GM08714 (cell line): ENCODE results near the gene TNFRSF9.
"Not testable (repeated sequence)": the region's sequence is repeated elsewhere in the genome, so short reads cannot be mapped to it uniquely, and the experiment has no call there.

Experiments
- H3K4me3 ChIP-seq: fragments of 200-500 bp; sonication (Bioruptor generic); 2 replicates; pipeline ENCODE4 v1.5.1; 2014; ENCODE audit warnings: mild to moderate bottlenecking, low read length, inconsistent platforms
- ZNF274 ChIP-seq: IDR thresholded peaks from 2 replicates; pipeline ENCODE4 v1.6.1; 2012; ENCODE audit warnings: mild to moderate bottlenecking, low read depth, low read length

Gene TNFRSF9

GRCh38 chr1:7964476-7964875 lies 23.8 kb upstream of the TNFRSF9 start:
- no peak overlapping the region for H3K4me3 ChIP-seq
- no peak for TF ChIP-seq ZNF274

- not testable (repeated sequence) for H3K4me3 ChIP-seq
Measured at GRCh38 chr1:7963841-7964240, 23.2 kb upstream of the TNFRSF9 start.

- not testable (repeated sequence) for H3K4me3 ChIP-seq
Measured at GRCh38 chr1:7963378-7963730, 22.7 kb upstream of the TNFRSF9 start.

GRCh38 chr1:7962636-7963377 lies 22.2 kb upstream of the TNFRSF9 start:
- TF ChIP-seq ZNF274, result no peak
- H3K4me3 ChIP-seq, result peak overlapping the region; percentile 98

- TF ChIP-seq ZNF274, result no peak
- H3K4me3 ChIP-seq, result peak overlapping the region; percentile 98
Measured at GRCh38 chr1:7962014-7962335, 21.3 kb upstream of the TNFRSF9 start.

- H3K4me3 ChIP-seq, result peak within 1 kb of the TSS; percentile 98
- TF ChIP-seq ZNF274, result no peak
Measured at GRCh38 chr1:7961216-7962013, 20.8 kb upstream of the TNFRSF9 start, which contains the start of gene PARK7. PARK7 (plus strand) TSS chr1:7961711; CDS start chr1:7962786, 1,075 bp downstream.

GRCh38 chr1:7960867-7961215 lies 20.2 kb upstream of the TNFRSF9 start:
- peak overlapping the region; percentile 93 for H3K4me3 ChIP-seq
- no peak for TF ChIP-seq ZNF274

- no peak for TF ChIP-seq ZNF274
- peak overlapping the region; percentile 93; the same call in 1 of the 2 replicates for H3K4me3 ChIP-seq
Measured at GRCh38 chr1:7960165-7960564, 19.5 kb upstream of the TNFRSF9 start.

GRCh38 chr1:7956218-7957032 lies 15.8 kb upstream of the TNFRSF9 start:
- no peak overlapping the region for H3K4me3 ChIP-seq
- TF ChIP-seq ZNF274, result no peak

- H3K4me3 ChIP-seq, result peak overlapping the region; percentile 89
- no peak for TF ChIP-seq ZNF274
Measured at GRCh38 chr1:7954683-7955082, 14.0 kb upstream of the TNFRSF9 start.

GRCh38 chr1:7953850-7954609 lies 13.4 kb upstream of the TNFRSF9 start:
- TF ChIP-seq ZNF274, result no peak
- peak overlapping the region; percentile 89 for H3K4me3 ChIP-seq

- H3K4me3 ChIP-seq, result not testable (repeated sequence)
Measured at GRCh38 chr1:7952791-7953190, 12.2 kb upstream of the TNFRSF9 start.

- no peak for TF ChIP-seq ZNF274
- no peak overlapping the region for H3K4me3 ChIP-seq
Measured at GRCh38 chr1:7948960-7949359, 8.3 kb upstream of the TNFRSF9 start.

- H3K4me3 ChIP-seq, result no peak overlapping the region
- TF ChIP-seq ZNF274, result no peak
Measured at GRCh38 chr1:7943251-7943650, 2.6 kb upstream of the TNFRSF9 start.
